Measurements from ENCODE around the gene TTLL5. TPM values are rescaled to one million over a fixed set of nuclear protein-coding genes. Genes with fewer than 3 reads are reported as not detected.

TTLL5 gene
- total and polyA plus RNA-seq, 2 of the 13 experiments (the other 11 are each of a cell fraction or from before 2014, with no cell fraction given), result 11.8 to 18.8 TPM

GRCh38 chr14:75648066-75648838 is 12.8 kb upstream of the TTLL5 start (continued):
- TF ChIP-seq ZNF136 (CRISPR knock-in tag; IDR thresholded peaks at IDR 0.05; ENCODE audit: low read depth) (peak; percentile 45; the same call in 1 of the 2 replicates), CEBPB (IDR thresholded peaks at IDR 0.05; ENCODE audit: borderline replicate concordance, low read depth, low read length) (peak; percentile 86), CHCHD3 (CRISPR knock-in tag; IDR thresholded peaks at IDR 0.05) (no peak), PITX1 (CRISPR knock-in tag; IDR thresholded peaks at IDR 0.05) (peak; percentile 90), NKX3-1 (CRISPR knock-in tag; IDR thresholded peaks at IDR 0.05) (peak; percentile 69; the same call in 1 of the 2 replicates), ZMYM4 (CRISPR knock-in tag; IDR thresholded peaks at IDR 0.05) (peak; percentile 77), ZNF33A (CRISPR knock-in tag; IDR thresholded peaks at IDR 0.05; ENCODE audit: borderline replicate concordance) (no peak), ZNF407 (CRISPR knock-in tag; IDR thresholded peaks at IDR 0.05; ENCODE audit: not compliant biosample characterization) (no peak), ZNF451 (CRISPR knock-in tag; IDR thresholded peaks at IDR 0.05) (0 out of 2 replicates have a peak, but pooled peaks have one; percentile 62), ADNP (CRISPR knock-in tag; IDR thresholded peaks at IDR 0.05) (no peak), MZF1 (CRISPR knock-in tag; IDR thresholded peaks at IDR 0.05; ENCODE audit: borderline replicate concordance) (no peak), FOXM1 (CRISPR knock-in tag; IDR thresholded peaks at IDR 0.05) (no peak), ARHGAP35 (CRISPR knock-in tag; IDR thresholded peaks at IDR 0.05; ENCODE audit: borderline replicate concordance) (no peak), GTF3A (CRISPR knock-in tag; conservative IDR thresholded peaks at IDR 0.05) (no peak), KDM5A (IDR thresholded peaks at IDR 0.05; ENCODE audit: borderline replicate concordance, low read length) (no peak), ZNF644 (CRISPR knock-in tag; IDR thresholded peaks at IDR 0.05; ENCODE audit: low read depth) (peak; percentile 98), E2F1 (CRISPR knock-in tag; IDR thresholded peaks at IDR 0.05) (no peak), GLMP (CRISPR knock-in tag; IDR thresholded peaks at IDR 0.05; ENCODE audit: borderline replicate concordance) (no peak), ATM (IDR thresholded peaks at IDR 0.05; ENCODE audit: borderline replicate concordance) (no peak), ZNF570 (CRISPR knock-in tag; IDR thresholded peaks at IDR 0.05; ENCODE audit: borderline replicate concordance) (no peak)
